Peyer's patch (tissue), 4 donors: Measurements from ENCODE around the gene MRPS16. TPM values are rescaled to one million over a fixed set of nuclear protein-coding genes. Genes with fewer than 3 reads are reported as not detected.
A peak's percentile ranks its signal among the peaks of the same experiment; 100 is the strongest.

ENCODE experiments used
- DNase-seq, 3 donors: peaks; one replicate each; pipeline ENCODE4 v3.0.0-alpha.2; 2017 to 2019
- H3K27ac ChIP-seq, 4 donors: fragments of 200-600 bp; sonication (generic); one replicate each; pipeline ENCODE4 v1.5.1; 2016 to 2019
- H3K27me3 ChIP-seq, 2 donors: fragments of 200-600 bp; sonication (generic); one replicate each; pipeline ENCODE4 v1.5.1; 2019
- H3K36me3 ChIP-seq, 3 donors: fragments of 200-600 bp; sonication (generic); one replicate each; pipeline ENCODE4 v1.5.1; 2016 to 2019
- H3K4me1 ChIP-seq, 4 donors: fragments of 200-600 bp; sonication (generic); one replicate each; pipeline ENCODE4 v1.5.1; 2016 to 2019
- H3K4me3 ChIP-seq, 4 donors: fragments of 200-600 bp; sonication (generic); 1 replicate in 3 of 4; 2 replicates in 1 of 4; pipeline ENCODE4 v1.5.1; 2016 to 2019; ENCODE audit warnings: mild to moderate bottlenecking in 1 of 4
- H3K9me3 ChIP-seq, 4 donors: fragments of 200-600 bp; sonication (generic); one replicate each; pipeline ENCODE4 v1.5.1; 2016 to 2019; ENCODE audit warnings: mild to moderate bottlenecking in 1 of 4
- POLR2A ChIP-seq, 2 donors: fragments of 450-650 bp; IDR thresholded peaks; one replicate each; pipeline ENCODE4 v1.5.1; 2017; ENCODE audit warnings: antibody characterized with exemption in 2 of 2, mild to moderate bottlenecking in 2 of 2, moderate library complexity in 2 of 2
- total RNA-seq, 4 donors: library from RNA; depleted of rRNA; stranded (reverse); fragments of >200 nt; gene quantifications; one replicate each; pipeline ENCODE4 v1.1.0, GENCODE V29; 2016
- TF ChIP-seq, protein P1 (sequence below), 6 experiments: fragments of 450-650 bp in 4 of 6; fragments of 200-600 bp in 2 of 6; sonication (generic) in 1 of 6; IDR thresholded peaks; one replicate each; pipeline ENCODE4 v1.5.1; 2017 to 2019; ENCODE audit warnings: antibody characterized with exemption in 6 of 6, mild to moderate bottlenecking in 3 of 6, moderate library complexity in 1 of 6

The MRPS16 gene
- total RNA-seq, 4 donors from 2014 or later: 39.8 to 69.3 (median 40.1) TPM

DNA sequence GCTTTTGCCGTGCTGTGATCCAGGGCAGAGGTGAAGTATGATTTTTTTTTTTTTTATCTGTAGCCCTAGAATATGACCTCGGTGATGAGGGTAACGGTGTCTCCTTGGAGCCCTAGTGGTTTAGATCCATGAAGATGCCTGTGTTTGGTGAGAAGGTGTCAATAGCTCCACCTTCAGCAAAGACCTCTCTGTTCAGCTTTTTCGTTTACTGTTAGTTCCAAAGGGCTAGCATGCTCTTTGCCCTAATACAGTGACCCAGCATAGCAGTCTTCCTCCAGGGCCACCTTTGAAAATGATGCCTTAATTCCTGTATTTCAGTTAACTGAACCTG, 746 bp upstream of the MRPS16 start:
- DNase-seq: no peak
- H3K27ac ChIP-seq: peak overlapping the region; percentile 84 to 92 (median 88)
- H3K36me3 ChIP-seq: peaks cover 0 to 21% (median 0%) of the 10 kb centered on the region in 3 donors
- H3K9me3 ChIP-seq: no peaks in the 10 kb centered on the region
- TF ChIP-seq, protein P1, sequence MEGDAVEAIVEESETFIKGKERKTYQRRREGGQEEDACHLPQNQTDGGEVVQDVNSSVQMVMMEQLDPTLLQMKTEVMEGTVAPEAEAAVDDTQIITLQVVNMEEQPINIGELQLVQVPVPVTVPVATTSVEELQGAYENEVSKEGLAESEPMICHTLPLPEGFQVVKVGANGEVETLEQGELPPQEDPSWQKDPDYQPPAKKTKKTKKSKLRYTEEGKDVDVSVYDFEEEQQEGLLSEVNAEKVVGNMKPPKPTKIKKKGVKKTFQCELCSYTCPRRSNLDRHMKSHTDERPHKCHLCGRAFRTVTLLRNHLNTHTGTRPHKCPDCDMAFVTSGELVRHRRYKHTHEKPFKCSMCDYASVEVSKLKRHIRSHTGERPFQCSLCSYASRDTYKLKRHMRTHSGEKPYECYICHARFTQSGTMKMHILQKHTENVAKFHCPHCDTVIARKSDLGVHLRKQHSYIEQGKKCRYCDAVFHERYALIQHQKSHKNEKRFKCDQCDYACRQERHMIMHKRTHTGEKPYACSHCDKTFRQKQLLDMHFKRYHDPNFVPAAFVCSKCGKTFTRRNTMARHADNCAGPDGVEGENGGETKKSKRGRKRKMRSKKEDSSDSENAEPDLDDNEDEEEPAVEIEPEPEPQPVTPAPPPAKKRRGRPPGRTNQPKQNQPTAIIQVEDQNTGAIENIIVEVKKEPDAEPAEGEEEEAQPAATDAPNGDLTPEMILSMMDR (IDR thresholded peaks at IDR 0.05): no peak
- no peak for TF ChIP-seq POLR2A (IDR thresholded peaks at IDR 0.05)
- H3K4me3 ChIP-seq: peak overlapping the region; percentile 67 to 79 (median 68)
- peaks cover 0 to 24% (median 8%) of the 10 kb centered on the region in 4 donors for H3K4me1 ChIP-seq
- H3K27me3 ChIP-seq: no peaks in the 10 kb centered on the region

DNA sequence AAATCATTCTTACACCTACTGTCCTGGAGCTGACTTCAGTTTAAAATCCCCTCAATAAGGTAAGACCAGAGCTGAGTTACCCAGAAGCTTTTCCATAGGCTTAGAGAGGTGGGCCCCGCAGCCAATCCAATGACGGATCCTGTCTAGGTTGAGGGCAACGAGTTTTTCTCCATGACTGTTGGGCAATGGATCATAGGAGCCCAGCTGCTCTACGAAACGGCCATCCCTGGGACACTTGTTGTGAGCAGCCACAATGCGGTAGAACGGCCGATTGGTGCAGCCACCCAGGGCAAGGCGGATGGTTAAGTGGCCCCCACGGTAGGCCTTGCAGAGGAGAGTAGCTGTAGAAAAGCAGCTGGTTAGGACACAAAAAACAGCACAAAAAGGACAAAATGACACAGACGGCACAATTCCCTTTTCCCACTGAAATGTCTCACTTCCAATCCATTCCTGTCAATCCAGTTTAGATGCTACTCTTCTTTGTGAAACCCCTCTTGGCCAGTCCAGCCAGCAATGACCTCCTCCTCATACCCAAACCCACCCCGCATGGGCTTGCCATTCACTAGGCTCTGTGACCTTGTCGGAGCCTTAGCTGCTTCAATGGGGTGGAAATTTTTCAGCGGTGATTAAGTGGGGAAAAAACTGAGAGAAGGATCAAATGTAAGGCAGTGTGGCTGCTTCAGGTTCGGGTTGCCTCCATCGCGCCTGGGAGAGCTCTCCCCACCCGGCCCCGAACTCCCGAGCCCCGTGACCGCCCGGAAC, 580 bp downstream of the MRPS16 start:
- peak overlapping the region; percentile 67 to 79 (median 68) for H3K4me3 ChIP-seq
- H3K27ac ChIP-seq: peak overlapping the region; percentile 84 to 92 (median 88)
- no peak for DNase-seq
- H3K36me3 ChIP-seq: peaks cover 0 to 21% (median 0%) of the 10 kb centered on the region in 3 donors
- TF ChIP-seq, protein P1 (IDR thresholded peaks at IDR 0.05): no peak
- TF ChIP-seq POLR2A (IDR thresholded peaks at IDR 0.05): no peak
- H3K27me3 ChIP-seq: no peaks in the 10 kb centered on the region
- no peaks in the 10 kb centered on the region for H3K9me3 ChIP-seq
- H3K4me1 ChIP-seq: peaks cover 0 to 30% (median 10%) of the 10 kb centered on the region in 4 donors

DNA sequence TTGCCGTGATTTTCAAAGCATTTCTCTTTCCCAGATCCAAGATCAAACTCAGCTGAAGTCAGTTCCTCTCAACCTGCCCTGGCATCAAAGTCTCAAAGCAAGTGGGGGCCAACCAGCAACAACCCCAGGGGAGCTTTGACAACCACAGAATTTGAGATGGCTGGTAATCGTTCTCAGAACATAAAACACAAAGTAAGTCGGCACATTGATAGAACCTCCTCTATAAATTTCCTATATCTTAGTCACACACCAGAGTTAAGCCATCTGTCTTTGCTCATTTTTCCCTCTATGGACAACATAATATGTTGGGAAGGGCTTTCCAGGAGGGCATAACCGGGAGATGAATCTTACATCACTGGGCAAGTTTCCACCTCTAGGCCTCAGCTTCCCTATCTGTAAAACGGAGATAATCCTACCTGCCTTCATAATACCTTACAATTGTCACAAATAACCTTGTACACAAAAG, 4.2 kb downstream of the MRPS16 start:
- no peak for TF ChIP-seq POLR2A (IDR thresholded peaks at IDR 0.05)
- TF ChIP-seq, protein P1 (IDR thresholded peaks at IDR 0.05): no peak
- Histone ChIP-seq H3K9me3 (no peaks in the 10 kb centered on the region), H3K36me3 (peaks cover 0 to 32% (median 0%) of the 10 kb centered on the region in 3 donors), H3K27ac (peak overlapping the region in 1 of 4 donors; percentile 93), H3K27me3 (no peaks in the 10 kb centered on the region), H3K4me1 (peaks cover 0 to 39% (median 13%) of the 10 kb centered on the region in 4 donors), H3K4me3 (no peak overlapping the region)
- no peak for DNase-seq

DNA sequence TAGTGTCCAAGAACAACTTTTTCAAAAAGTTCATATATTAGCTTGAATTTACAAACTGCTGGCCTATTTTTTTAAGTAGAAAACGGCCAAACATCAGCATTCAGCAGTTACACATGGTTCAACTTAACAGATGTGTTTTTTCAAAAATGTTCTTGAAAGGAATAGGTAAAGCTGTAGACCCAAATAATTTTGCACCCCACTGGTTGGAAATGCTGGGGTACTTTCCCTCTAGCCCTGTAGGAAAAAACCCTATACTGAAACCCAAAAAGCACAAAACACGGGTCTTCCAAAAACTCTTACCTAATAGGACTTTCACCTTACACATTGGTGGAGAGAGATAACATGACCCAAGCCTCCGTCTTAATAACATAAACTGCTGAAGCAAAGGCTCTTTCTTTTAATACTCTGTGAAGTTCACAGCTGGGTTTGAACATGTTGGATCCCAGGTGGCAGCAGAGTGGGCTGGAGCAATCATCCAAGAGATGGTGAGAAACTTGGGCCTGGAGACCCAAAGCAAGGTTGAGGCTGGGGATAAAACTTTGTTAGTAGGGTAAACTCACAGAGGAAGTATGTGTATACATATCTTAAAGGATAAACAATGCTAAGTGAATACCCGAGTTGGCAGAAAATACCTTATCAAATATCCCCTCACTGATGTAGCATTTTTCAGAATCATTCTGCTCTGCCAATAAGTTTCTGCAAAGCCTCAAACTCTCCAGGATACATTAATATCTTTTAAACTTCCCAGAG, 4.8 kb downstream of the MRPS16 start:
- peak overlapping the region; percentile 82 to 93 (median 88) for H3K27ac ChIP-seq
- peak overlapping the region; percentile 66 to 90 (median 82) for H3K4me3 ChIP-seq
- no peaks in the 10 kb centered on the region for H3K9me3 ChIP-seq
- H3K4me1 ChIP-seq: peaks cover 0 to 37% (median 13%) of the 10 kb centered on the region in 4 donors
- H3K27me3 ChIP-seq: no peaks in the 10 kb centered on the region
- TF ChIP-seq POLR2A (IDR thresholded peaks at IDR 0.05): no peak
- TF ChIP-seq, protein P1 (IDR thresholded peaks at IDR 0.05): no peak
- DNase-seq: no peak
- H3K36me3 ChIP-seq: peaks cover 0 to 38% (median 0%) of the 10 kb centered on the region in 3 donors

DNA sequence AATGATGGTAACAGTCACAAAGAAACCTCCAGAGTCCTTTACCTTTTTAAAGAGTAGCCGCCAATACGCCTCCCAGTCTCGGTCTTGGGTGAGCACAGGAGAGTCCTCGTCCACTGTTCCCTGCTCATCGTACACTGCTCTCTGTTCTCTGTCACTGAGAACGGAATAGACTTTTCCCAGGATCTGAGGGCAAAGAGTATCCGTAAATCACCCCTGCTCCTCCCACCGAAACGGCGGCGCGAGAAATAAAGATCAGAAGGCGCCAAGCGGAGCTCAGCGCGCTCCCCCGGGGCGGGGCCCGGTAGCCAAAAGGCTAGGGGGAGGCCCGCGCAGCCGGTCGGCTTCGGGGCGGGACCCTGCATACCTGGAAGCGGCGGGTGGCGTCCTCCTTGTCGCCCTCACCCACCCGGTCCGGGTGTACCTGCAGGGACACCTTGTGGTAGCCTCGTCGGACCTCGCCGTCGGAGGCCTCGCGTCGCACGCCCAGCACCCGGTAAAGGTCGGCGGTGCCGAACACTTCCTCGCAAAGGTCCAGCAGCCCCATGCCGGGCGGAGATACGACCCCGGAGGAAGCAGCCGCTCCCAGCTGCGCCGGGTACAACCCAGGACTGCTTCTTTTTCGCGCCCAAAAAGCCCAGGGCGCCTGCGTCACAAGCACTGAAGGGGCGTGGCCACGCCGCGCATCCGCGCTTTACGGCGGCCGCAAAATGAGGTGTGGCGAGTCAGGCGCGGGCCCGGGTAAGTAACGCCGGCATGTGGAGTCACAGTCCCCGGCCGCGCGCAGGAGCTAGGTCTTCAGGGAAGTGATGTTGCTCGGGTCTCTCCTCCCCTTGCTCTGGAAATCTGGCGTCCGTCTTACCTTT, 5.6 kb downstream of the MRPS16 start, which contains the start of gene DNAJC9:
Gene DNAJC9 (minus strand): TSS at position 610 of the 863 bp plus-strand sequence. CDS start 66 bp downstream, at position 544.
- H3K9me3 ChIP-seq: no peaks in the 10 kb centered on the region
- peaks cover 0 to 46% (median 0%) of the 10 kb centered on the region in 3 donors for H3K36me3 ChIP-seq

More for the DNA sequence above, 5.6 kb downstream of the MRPS16 start, which contains the start of gene DNAJC9:
- Histone ChIP-seq H3K4me3 (peak within 1 kb of the TSS; percentile 66 to 90 (median 82)), H3K4me1 (peaks cover 0 to 37% (median 13%) of the 10 kb centered on the region in 4 donors), H3K27ac (peak within 1 kb of the TSS; percentile 82 to 93 (median 88)), H3K27me3 (no peaks in the 10 kb centered on the region)
- DNase-seq: peak; percentile 98 to 99 (median 98)
- TF ChIP-seq, protein P1 (IDR thresholded peaks at IDR 0.05): peak in 4 of 6 experiments; percentile 12 to 37 (median 16)
- TF ChIP-seq POLR2A (IDR thresholded peaks at IDR 0.05): peak; percentile 72 to 80
